ENCODE measurements around the gene SESTD1. TPM values are rescaled to one million over a fixed set of nuclear protein-coding genes. Genes with fewer than 3 reads are reported as not detected.

The SESTD1 gene
- total and polyA plus RNA-seq, 2 of the 13 experiments (the other 11 are each of a cell fraction or from before 2014, with no cell fraction given): 74.4 to 101 TPM

DNA sequence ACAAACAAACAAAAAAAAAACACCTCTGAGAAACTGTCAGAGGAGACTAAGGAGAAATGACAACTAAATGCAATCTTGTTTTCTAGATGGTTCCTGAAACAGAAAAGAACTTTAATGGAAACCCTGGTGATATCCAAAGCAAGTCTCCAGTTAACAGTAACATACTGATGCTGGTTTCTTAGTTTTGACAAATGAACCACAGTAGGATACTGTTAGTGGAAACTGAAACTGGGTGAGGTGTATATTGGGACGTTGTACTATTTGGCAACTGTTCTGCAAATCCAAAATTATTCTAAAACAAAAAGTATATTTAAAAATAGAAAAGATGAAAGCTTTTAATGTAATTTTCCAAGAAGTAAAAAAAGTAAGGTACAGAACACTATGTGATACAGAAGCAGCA lies 11.4 kb downstream of the SESTD1 start:
- Histone ChIP-seq H3K9ac (ENCODE audit: insufficient read depth, low read depth, low read length) (no peak overlapping the region), H3K4me2 (ENCODE audit: low read depth, low read length) (no peak overlapping the region), H3K9me3 (ENCODE audit: low read length) (no peaks in the 10 kb centered on the region), H3K27ac (ENCODE audit: extremely low read length, insufficient read depth, low read length) (no peak overlapping the region), H3K36me3 (replicated peaks in 1 of 2; ENCODE audit: control insufficient read depth in 1 of 2, insufficient read depth in 2 of 2, low read length in 2 of 2) (peaks cover 1 to 3% of the 10 kb centered on the region in 2 experiments; a peak in 2 of 5 replicates), H3K79me2 (ENCODE audit: insufficient read depth, low read length) (peaks cover 98% of the 10 kb centered on the region), H3K4me3 (replicated peaks in 1 of 3; ENCODE audit: insufficient read depth in 1 of 3, low read depth in 2 of 3, low read length in 3 of 3) (no peak overlapping the region), H3K4me1 (ENCODE audit: insufficient read depth, low read length) (peaks cover 92% of the 10 kb centered on the region), H2AFZ (ENCODE audit: low read length) (no peak overlapping the region), H4K20me1 (ENCODE audit: insufficient read depth, low read length) (peaks cover 83% of the 10 kb centered on the region), H3K27me3 (ENCODE audit: control insufficient read depth in 1 of 2, insufficient read depth in 2 of 2, low read length in 2 of 2) (no peaks in the 10 kb centered on the region)
- ChIA-PET POLR2A (no interaction called here), CTCF (ENCODE audit: low intra/inter-chr PET ratio, low total read pairs) (no interaction called here)
- FAIRE-seq (no peak), DNase-seq (ENCODE audit: low spot score) (no peak), ATAC-seq (no peak)
- WGBS (ENCODE audit: low lambda C conversion rate): 89% methylated on average over 1 of the region's 1 CpG
- intact Hi-C loops (cut with micrococcal nuclease; ENCODE audit: unreplicated experiment): loop anchor here (10.0 kb wide), 1 partner anchor 1728 kb away; no protein-coding TSS in a partner anchor
- no TSS peak for BruUV-seq (replicated peaks)
- TF ChIP-seq SALL1 (CRISPR knock-in tag; IDR thresholded peaks at IDR 0.05) (no peak), ERF (CRISPR knock-in tag; IDR thresholded peaks at IDR 0.05) (no peak), NONO (IDR thresholded peaks at IDR 0.05) (no peak), NONO (CRISPR knock-in tag; conservative IDR thresholded peaks at IDR 0.05) (no peak), PTBP1 (IDR thresholded peaks at IDR 0.05; ENCODE audit: low read depth, low read length, poor library complexity, severe bottlenecking) (no peak), CERS6 (CRISPR knock-in tag; IDR thresholded peaks at IDR 0.05) (no peak), ZNF564 (CRISPR knock-in tag; IDR thresholded peaks at IDR 0.05) (no peak), STAT5B (CRISPR knock-in tag; IDR thresholded peaks at IDR 0.05) (no peak)
- TF ChIP-seq, protein P1, sequence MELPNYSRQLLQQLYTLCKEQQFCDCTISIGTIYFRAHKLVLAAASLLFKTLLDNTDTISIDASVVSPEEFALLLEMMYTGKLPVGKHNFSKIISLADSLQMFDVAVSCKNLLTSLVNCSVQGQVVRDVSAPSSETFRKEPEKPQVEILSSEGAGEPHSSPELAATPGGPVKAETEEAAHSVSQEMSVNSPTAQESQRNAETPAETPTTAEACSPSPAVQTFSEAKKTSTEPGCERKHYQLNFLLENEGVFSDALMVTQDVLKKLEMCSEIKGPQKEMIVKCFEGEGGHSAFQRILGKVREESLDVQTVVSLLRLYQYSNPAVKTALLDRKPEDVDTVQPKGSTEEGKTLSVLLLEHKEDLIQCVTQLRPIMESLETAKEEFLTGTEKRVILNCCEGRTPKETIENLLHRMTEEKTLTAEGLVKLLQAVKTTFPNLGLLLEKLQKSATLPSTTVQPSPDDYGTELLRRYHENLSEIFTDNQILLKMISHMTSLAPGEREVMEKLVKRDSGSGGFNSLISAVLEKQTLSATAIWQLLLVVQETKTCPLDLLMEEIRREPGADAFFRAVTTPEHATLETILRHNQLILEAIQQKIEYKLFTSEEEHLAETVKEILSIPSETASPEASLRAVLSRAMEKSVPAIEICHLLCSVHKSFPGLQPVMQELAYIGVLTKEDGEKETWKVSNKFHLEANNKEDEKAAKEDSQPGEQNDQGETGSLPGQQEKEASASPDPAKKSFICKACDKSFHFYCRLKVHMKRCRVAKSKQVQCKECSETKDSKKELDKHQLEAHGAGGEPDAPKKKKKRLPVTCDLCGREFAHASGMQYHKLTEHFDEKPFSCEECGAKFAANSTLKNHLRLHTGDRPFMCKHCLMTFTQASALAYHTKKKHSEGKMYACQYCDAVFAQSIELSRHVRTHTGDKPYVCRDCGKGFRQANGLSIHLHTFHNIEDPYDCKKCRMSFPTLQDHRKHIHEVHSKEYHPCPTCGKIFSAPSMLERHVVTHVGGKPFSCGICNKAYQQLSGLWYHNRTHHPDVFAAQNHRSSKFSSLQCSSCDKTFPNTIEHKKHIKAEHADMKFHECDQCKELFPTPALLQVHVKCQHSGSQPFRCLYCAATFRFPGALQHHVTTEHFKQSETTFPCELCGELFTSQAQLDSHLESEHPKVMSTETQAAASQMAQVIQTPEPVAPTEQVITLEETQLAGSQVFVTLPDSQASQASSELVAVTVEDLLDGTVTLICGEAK (IDR thresholded peaks at IDR 0.05): no peak
- TF ChIP-seq, protein P1 (CRISPR knock-in tag; IDR thresholded peaks at IDR 0.05): no peak
- TF ChIP-seq, protein P2, sequence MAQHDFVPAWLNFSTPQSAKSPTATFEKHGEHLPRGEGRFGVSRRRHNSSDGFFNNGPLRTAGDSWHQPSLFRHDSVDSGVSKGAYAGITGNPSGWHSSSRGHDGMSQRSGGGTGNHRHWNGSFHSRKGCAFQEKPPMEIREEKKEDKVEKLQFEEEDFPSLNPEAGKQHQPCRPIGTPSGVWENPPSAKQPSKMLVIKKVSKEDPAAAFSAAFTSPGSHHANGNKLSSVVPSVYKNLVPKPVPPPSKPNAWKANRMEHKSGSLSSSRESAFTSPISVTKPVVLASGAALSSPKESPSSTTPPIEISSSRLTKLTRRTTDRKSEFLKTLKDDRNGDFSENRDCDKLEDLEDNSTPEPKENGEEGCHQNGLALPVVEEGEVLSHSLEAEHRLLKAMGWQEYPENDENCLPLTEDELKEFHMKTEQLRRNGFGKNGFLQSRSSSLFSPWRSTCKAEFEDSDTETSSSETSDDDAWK (CRISPR knock-in tag; IDR thresholded peaks at IDR 0.05): no peak
- in situ Hi-C loops (cut with HindIII; ENCODE audit: extremely low pct_ligation_motif_present, low pct_unique_long_range_greater_than_20kb): no loop called here

All from HepG2 (cell line).